ENCODE measurements around the gene ACP3.

GRCh38 chr3:132362329-132362728, 45.1 kb downstream of the ACP3 start:
- TF ChIP-seq, protein P1, sequence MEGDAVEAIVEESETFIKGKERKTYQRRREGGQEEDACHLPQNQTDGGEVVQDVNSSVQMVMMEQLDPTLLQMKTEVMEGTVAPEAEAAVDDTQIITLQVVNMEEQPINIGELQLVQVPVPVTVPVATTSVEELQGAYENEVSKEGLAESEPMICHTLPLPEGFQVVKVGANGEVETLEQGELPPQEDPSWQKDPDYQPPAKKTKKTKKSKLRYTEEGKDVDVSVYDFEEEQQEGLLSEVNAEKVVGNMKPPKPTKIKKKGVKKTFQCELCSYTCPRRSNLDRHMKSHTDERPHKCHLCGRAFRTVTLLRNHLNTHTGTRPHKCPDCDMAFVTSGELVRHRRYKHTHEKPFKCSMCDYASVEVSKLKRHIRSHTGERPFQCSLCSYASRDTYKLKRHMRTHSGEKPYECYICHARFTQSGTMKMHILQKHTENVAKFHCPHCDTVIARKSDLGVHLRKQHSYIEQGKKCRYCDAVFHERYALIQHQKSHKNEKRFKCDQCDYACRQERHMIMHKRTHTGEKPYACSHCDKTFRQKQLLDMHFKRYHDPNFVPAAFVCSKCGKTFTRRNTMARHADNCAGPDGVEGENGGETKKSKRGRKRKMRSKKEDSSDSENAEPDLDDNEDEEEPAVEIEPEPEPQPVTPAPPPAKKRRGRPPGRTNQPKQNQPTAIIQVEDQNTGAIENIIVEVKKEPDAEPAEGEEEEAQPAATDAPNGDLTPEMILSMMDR (IDR thresholded peaks at IDR 0.05), result no peak
- TF ChIP-seq POLR2A (IDR thresholded peaks at IDR 0.05), result no peak
